ENCODE data around the gene DDAH2.

The DDAH2 gene

GRCh38 chr6:31762356-31762755 lies 33.3 kb upstream of the DDAH2 start, which contains the start of gene SAPCD1 (continued):
- TF ChIP-seq ZNF292 (tag by site-specific recombination; IDR thresholded peaks at IDR 0.05; ENCODE audit: borderline replicate concordance, low read depth) (no peak), IKZF3 (tag by site-specific recombination; IDR thresholded peaks at IDR 0.05) (no peak), ZNF571 (tag by site-specific recombination; IDR thresholded peaks at IDR 0.05) (no peak)

DNA sequence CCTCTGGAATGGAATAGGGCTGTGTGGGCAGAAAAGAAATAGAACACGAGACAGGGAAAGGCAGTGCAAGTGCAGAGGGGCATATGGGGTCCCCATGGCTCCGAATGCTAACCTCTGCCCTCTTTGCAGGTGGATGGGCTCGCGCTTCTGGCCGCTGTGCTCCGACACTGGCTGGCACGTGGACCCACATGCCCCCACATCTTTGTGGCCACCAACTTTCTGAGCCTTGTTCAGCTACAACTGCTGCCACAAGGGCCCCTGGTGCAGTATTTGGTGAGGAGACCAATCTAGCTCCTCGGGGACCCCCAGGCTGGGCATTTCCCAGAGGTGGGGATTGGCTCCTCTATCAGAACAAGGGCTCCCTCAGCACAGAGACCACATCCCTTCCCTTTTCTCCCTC lies 32.2 kb upstream of the DDAH2 start:
- Histone ChIP-seq H3K27ac (ENCODE audit: extremely low read depth, low read depth, low read length) (no peak overlapping the region), H3K4me3 (ENCODE audit: low read depth, low read length) (no peak overlapping the region), H3K4me1 (ENCODE audit: control insufficient read depth, insufficient read depth, low read length) (no peaks in the 10 kb centered on the region), H3K9me3 (ENCODE audit: control insufficient read depth, insufficient read depth, low read depth, low read length) (no peaks in the 10 kb centered on the region), H3K36me3 (ENCODE audit: control insufficient read depth in 2 of 2, insufficient read depth in 1 of 2, low read length in 2 of 2) (peaks cover 14 to 70% of the 10 kb centered on the region in 2 experiments; a peak in 2 of 3 replicates)
- POLR2A ChIA-PET: interaction anchor here (1.4 to 1.7 kb wide), 2 partner anchors 9 to 16 kb away, joined by 4 to 5 read pairs; partner anchors contain the start of gene VWA7
- TF ChIP-seq SP7 (tag by site-specific recombination; IDR thresholded peaks at IDR 0.05): no peak
- no peak for TF ChIP-seq GFI1B (tag by site-specific recombination; IDR thresholded peaks at IDR 0.05)
- TF ChIP-seq ZNF426 (tag by site-specific recombination; IDR thresholded peaks at IDR 0.05): no peak
- no peak for TF ChIP-seq PRDM6 (tag by site-specific recombination; IDR thresholded peaks at IDR 0.05)
- TF ChIP-seq ZNF501 (tag by site-specific recombination; IDR thresholded peaks at IDR 0.05): no peak
- TF ChIP-seq, protein P1, sequence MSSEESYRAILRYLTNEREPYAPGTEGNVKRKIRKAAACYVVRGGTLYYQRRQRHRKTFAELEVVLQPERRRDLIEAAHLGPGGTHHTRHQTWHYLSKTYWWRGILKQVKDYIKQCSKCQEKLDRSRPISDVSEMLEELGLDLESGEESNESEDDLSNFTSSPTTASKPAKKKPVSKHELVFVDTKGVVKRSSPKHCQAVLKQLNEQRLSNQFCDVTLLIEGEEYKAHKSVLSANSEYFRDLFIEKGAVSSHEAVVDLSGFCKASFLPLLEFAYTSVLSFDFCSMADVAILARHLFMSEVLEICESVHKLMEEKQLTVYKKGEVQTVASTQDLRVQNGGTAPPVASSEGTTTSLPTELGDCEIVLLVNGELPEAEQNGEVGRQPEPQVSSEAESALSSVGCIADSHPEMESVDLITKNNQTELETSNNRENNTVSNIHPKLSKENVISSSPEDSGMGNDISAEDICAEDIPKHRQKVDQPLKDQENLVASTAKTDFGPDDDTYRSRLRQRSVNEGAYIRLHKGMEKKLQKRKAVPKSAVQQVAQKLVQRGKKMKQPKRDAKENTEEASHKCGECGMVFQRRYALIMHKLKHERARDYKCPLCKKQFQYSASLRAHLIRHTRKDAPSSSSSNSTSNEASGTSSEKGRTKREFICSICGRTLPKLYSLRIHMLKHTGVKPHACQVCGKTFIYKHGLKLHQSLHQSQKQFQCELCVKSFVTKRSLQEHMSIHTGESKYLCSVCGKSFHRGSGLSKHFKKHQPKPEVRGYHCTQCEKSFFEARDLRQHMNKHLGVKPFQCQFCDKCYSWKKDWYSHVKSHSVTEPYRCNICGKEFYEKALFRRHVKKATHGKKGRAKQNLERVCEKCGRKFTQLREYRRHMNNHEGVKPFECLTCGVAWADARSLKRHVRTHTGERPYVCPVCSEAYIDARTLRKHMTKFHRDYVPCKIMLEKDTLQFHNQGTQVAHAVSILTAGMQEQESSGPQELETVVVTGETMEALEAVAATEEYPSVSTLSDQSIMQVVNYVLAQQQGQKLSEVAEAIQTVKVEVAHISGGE (tag by site-specific recombination; conservative IDR thresholded peaks at IDR 0.05; ENCODE audit: low read depth): no peak
- TF ChIP-seq ZNF280D (tag by site-specific recombination; IDR thresholded peaks at IDR 0.05): no peak
- TF ChIP-seq, protein P2, sequence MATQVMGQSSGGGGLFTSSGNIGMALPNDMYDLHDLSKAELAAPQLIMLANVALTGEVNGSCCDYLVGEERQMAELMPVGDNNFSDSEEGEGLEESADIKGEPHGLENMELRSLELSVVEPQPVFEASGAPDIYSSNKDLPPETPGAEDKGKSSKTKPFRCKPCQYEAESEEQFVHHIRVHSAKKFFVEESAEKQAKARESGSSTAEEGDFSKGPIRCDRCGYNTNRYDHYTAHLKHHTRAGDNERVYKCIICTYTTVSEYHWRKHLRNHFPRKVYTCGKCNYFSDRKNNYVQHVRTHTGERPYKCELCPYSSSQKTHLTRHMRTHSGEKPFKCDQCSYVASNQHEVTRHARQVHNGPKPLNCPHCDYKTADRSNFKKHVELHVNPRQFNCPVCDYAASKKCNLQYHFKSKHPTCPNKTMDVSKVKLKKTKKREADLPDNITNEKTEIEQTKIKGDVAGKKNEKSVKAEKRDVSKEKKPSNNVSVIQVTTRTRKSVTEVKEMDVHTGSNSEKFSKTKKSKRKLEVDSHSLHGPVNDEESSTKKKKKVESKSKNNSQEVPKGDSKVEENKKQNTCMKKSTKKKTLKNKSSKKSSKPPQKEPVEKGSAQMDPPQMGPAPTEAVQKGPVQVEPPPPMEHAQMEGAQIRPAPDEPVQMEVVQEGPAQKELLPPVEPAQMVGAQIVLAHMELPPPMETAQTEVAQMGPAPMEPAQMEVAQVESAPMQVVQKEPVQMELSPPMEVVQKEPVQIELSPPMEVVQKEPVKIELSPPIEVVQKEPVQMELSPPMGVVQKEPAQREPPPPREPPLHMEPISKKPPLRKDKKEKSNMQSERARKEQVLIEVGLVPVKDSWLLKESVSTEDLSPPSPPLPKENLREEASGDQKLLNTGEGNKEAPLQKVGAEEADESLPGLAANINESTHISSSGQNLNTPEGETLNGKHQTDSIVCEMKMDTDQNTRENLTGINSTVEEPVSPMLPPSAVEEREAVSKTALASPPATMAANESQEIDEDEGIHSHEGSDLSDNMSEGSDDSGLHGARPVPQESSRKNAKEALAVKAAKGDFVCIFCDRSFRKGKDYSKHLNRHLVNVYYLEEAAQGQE (tag by site-specific recombination; IDR thresholded peaks at IDR 0.05): no peak
- no peak for TF ChIP-seq ZNF354C (tag by site-specific recombination; IDR thresholded peaks at IDR 0.05; ENCODE audit: borderline replicate concordance, low read depth)
- no peak for TF ChIP-seq ZBTB44 (tag by site-specific recombination; IDR thresholded peaks at IDR 0.05)
- CTCF ChIA-PET: interaction anchor here (3.9 kb wide), 1 partner anchor 8 kb away, joined by 33 read pairs; no protein-coding TSS in a partner anchor

All from HEK293 (cell line).